C4-2B (cell line): ENCODE results near the gene COL1A1.
A peak's percentile ranks its signal among the peaks of the same experiment; 100 is the strongest.

Experiments
- H3K27ac ChIP-seq: fragments of 450-650 bp; 2 replicates; pipeline ENCODE4 v1.5.1; 2017
- CTCF ChIP-seq: fragments of 450-650 bp; conservative IDR thresholded peaks from 2 replicates; pipeline ENCODE4 v1.5.1; 2017; ENCODE audit warnings: mild to moderate bottlenecking
- ZFX ChIP-seq: fragments of 450-650 bp; IDR thresholded peaks from 2 replicates; pipeline ENCODE4 v1.6.1; 2017

Gene COL1A1

GRCh38 chr17:50144845-50145531, 56.4 kb downstream of the COL1A1 start:
- no peak overlapping the region for H3K27ac ChIP-seq
- TF ChIP-seq ZFX (no peak), CTCF (no peak)

GRCh38 chr17:50144355-50144754, 57.1 kb downstream of the COL1A1 start:
- TF ChIP-seq ZFX (no peak), CTCF (no peak)
- no peak overlapping the region for H3K27ac ChIP-seq

GRCh38 chr17:50143461-50144176, 57.8 kb downstream of the COL1A1 start:
- TF ChIP-seq ZFX: no peak
- H3K27ac ChIP-seq: no peak overlapping the region

- no peak for TF ChIP-seq CTCF
- TF ChIP-seq ZFX: no peak
- no peak overlapping the region for H3K27ac ChIP-seq
Observed at GRCh38 chr17:50141745-50142110, 59.7 kb downstream of the COL1A1 start.

- H3K27ac ChIP-seq: no peak overlapping the region
- TF ChIP-seq CTCF: no peak
- TF ChIP-seq ZFX: no peak
Observed at GRCh38 chr17:50141026-50141744, 60.2 kb downstream of the COL1A1 start.

- H3K27ac ChIP-seq: no peak overlapping the region
- TF ChIP-seq CTCF (peak; percentile 97), ZFX (no peak)
Observed at GRCh38 chr17:50139950-50140885, 61.2 kb downstream of the COL1A1 start.

- TF ChIP-seq CTCF (no peak), ZFX (no peak)
- H3K27ac ChIP-seq: no peak overlapping the region
Observed at GRCh38 chr17:50139185-50139783, 62.1 kb downstream of the COL1A1 start.
